Central memory CD4-positive, alpha-beta T cell (primary cell): ENCODE results near the gene TMEM240.
"Not testable (repeated sequence)": the region's sequence is repeated elsewhere in the genome, so short reads cannot be mapped to it uniquely, and the experiment has no call there.

Experiments
- DNase-seq: peaks from one replicate; pipeline ENCODE4 v3.0.0; 2022

Gene TMEM240

DNA sequence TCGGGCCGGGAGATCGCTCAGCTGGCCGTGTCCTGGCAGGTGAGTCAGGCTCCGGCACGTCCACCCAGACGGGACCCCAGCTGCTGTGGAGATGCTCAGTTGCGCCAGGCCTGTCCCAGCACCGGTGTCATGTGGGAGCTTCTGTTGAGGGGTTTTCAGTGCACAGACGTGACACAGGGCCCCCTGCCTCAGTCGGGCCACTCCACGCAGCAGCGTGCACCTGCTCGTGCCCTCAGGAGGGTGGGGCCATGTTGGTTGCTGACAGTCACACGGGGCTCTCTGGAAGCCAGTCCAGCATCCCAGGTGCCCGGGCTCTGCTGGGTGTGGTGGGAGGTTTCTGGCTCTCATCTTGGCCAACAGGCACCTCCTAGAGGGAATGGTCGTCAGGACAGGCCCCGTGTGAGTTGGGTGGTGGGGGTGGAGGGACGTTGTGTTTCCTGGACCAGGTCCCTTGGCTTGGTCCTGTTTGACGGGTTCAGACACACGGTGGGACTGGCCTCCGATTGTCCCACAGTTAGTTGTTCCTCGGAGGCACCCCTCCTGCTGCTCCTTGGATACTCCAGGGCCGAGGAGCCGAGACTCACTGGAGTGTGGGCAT, 49.7 kb downstream of the TMEM240 start:
- no peak for DNase-seq

DNA sequence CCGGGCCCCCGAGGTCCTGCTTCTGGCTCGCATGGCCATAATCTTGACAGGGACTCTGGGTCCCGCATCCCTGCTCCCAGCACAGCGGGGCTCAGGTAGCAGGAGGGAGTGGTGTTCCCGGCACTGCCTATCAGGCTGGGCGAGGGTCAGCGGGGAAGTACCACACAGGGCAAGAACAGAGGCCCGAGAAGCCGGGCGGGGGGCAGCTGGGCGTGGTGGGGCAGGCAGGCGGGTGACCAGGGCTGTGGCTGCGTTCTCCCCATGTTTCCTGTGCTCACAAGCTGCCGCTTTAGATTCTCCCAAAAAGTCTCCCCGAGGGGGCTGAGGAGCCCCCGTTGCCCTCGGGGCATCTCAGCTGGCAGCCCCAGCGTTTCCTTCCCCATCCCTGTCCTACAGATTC, 50.6 kb downstream of the TMEM240 start:
- DNase-seq = no peak

DNA sequence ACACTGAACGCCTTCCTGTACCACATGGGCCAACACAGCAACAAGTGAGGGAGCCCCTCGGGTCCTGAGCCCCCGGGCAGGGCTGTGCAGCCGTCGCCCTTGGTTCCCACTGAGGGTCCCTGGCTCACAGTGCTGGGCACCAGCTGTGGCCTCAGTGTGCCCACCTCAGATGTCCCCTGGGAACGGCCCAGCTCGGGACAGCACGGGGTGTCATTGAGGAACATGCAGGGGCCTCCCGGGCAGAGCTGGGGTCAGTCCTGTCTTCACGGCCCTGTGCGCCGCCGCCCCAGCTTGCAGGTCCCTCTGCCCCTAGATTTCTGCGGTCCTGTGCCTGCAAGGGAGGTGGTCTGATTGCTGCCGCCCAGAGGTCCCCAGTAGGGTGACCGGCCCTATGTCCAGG, 51.2 kb downstream of the TMEM240 start:
- no peak for DNase-seq

DNA sequence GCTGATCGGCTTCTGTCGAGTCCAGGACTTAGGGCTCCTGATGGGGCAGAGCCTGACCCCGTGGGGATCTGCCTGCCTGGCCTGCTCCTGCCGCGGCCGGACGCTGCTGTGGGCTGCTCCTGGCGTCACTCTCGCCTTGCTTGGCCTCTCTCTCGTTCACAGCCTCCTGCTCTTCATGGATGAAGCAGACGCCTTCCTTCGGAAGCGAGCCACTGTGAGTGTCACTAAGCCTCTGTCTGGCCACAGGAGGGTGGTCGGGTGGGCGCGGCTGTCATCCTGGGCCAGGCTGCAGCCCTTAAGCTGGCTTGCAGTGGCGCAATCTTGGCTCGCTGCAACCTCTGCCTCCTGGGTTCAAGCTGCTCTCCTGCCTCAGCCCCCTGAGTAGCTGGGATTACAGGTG, 52.7 kb downstream of the TMEM240 start:
- DNase-seq = no peak

DNA sequence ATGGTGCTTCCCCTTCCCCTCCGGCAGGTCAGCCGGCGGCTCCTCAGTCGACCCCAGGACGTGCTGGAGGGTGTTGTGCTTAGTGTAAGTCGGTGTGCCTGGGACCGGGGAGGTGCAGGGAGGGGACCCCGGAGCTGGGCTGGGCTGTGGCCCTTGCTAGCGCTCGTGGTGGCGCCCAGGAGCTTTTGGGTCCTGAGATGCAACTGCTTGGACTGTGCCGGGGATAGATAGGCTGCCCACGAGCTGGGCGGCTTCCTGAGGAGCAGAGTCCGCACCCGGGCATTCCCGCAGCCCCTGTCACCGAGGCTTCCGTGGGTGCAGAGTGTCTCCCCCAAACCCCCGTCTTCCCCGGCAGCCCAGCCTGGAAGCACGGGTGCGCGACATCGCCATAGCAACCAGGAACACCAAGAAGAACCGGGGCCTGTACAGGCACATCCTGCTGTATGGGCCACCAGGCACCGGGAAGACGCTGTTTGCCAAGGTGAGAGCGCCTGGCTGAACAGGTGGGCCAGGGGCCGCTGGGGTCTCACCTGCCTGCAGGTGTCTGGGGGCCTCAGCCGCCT, 54.6 kb downstream of the TMEM240 start:
- not testable (repeated sequence) for DNase-seq

DNA sequence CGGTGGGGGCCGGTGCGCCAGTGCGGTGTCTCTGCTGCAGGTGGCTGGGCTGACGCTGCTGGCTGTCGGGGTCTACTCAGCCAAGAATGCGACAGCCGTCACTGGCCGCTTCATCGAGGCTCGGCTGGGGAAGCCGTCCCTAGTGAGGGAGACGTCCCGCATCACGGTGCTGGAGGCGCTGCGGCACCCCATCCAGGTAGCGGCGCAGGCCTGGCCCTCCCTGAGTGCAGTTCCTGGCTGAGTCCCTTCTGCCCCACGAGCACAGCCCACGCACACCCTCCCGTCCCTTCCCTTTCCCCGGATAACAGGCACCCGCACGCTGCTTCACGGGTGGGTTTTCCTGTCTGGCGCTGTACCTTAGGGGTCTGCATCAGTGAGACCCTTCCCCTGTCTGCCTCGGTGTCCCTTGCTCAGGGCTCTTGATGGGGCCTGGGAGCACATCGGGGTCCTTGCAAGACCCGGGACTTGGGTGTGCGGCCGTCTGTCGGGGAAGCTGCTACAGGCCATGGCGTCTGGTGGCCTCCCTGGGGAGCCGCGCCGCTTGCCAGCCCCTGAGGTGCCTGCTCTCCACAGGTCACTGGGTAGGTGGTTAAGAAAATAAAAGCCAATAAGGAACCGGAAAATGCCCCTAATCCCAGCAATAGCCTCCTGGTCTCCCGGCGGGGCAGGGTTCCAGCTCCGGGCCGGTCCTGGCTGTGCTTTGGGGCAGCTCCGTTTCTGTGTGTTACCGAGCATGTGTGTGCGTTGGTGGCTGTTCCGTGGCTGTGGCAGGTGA, 55.3 kb downstream of the TMEM240 start:
- not testable (repeated sequence) for DNase-seq
